Spleen (tissue), 7 donors: ENCODE results near the gene RNF130.

Source experiments
- CTCF ChIP-seq, 11 experiments: fragments of 200-600 bp in 7 of 11; fragments of 450-650 bp in 4 of 11; sonication (generic) in 4 of 11; IDR thresholded peaks in 8 of 11; conservative IDR thresholded peaks in 3 of 11; 1 replicate in 7 of 11; 2 replicates in 4 of 11; pipeline versions ENCODE4 v1.4.0 to v1.8.0; 2016 to 2021; ENCODE audit warnings: antibody characterized with exemption in 11 of 11, inconsistent platforms in 4 of 11, mild to moderate bottlenecking in 1 of 11
- POLR2A ChIP-seq, 3 donors: fragments of 450-650 bp; IDR thresholded peaks; one replicate each; pipeline ENCODE4 v1.5.1; 2017; ENCODE audit warnings: antibody characterized with exemption in 3 of 3, mild to moderate bottlenecking in 1 of 3
- POLR2AphosphoS5 ChIP-seq, 3 donors: sonication (generic); formaldehyde crosslinking; IDR thresholded peaks; one replicate each; pipeline ENCODE4 v1.5.1; 2017; ENCODE audit warnings: antibody characterized with exemption in 3 of 3
- donor health status: DM: no; HTN: no; CAD: no; lungs with moderate emphysema.
- donor health status: DM: no; HTN: no; CAD: no.
- donor health status: DM: no; HTN: no; CAD: no.

GRCh38 chr5:180100621-180101450 is 29.3 kb upstream of the RNF130 start:
- TF ChIP-seq CTCF (IDR thresholded peaks at IDR 0.05 in 8 of 11, conservative IDR thresholded peaks at IDR 0.05 in 3 of 11): no peak
- TF ChIP-seq POLR2A (IDR thresholded peaks at IDR 0.05): no peak
- TF ChIP-seq POLR2AphosphoS5 (IDR thresholded peaks at IDR 0.05): no peak
